ENCODE data around the gene EVI2B. TPM values are rescaled to one million over a fixed set of nuclear protein-coding genes. Genes with fewer than 3 reads are reported as not detected.
"Not testable (repeated sequence)": the region's sequence is repeated elsewhere in the genome, so short reads cannot be mapped to it uniquely, and the experiment has no call there.

EVI2B gene, protein sequence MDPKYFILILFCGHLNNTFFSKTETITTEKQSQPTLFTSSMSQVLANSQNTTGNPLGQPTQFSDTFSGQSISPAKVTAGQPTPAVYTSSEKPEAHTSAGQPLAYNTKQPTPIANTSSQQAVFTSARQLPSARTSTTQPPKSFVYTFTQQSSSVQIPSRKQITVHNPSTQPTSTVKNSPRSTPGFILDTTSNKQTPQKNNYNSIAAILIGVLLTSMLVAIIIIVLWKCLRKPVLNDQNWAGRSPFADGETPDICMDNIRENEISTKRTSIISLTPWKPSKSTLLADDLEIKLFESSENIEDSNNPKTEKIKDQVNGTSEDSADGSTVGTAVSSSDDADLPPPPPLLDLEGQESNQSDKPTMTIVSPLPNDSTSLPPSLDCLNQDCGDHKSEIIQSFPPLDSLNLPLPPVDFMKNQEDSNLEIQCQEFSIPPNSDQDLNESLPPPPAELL
- 10 to 100 TPM in 1 of 2 donors, 1 to 10 TPM in 1; 6.9 to 11.2 TPM for total RNA-seq
- long read RNA-seq, donor 1, partial matches to known transcripts, result 0 of 1 reads
- long read RNA-seq, donor 1, other reads (novel, unspliced or antisense), result 1 of 1 reads
- long read RNA-seq, donor 2, partial matches to known transcripts, result 0 of 2 reads
- long read RNA-seq, donor 2, other reads (novel, unspliced or antisense), result 0 of 2 reads

DNA sequence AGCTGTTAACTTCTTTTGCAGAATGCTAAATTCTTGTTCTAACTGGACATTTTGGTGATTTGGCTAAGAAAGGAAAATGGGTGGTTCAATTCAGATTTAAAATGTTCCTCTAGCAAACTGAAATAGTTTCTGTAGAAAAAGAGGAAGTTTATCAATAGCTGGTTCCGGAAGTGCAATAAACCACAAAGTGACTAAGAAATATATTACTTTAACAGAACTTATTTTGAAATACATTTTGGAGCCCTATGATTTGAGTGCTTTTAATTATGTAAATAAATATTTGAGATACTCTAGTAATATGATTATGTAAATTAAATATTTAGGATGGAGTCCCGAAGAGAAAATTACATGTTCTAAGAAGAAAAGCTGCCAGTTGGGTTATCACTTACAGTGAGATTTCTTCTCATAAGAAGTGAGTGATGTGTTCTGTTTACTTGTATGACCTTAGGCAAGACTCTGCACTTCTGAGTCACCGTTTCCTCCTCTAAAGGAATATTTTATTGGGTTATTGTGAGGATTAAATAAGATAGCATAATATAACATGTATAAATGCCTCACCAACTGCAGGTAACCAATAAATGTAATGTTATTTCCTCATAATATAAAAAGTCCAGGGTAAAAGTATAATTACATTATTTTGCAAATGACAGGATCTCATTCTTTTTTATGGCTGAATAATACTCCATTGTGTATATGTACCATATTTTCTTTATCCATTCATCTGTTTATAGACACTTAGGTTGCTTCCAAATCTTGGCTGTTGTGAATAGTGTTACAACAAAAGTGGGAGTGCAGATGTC lies at the start of gene EVI2B:
Gene EVI2B (minus strand): TSS at position 73 of the 800 bp plus-strand sequence. CDS start 8,445 bp downstream, outside the sequence.
- no peak for DNase-seq (ENCODE audit: low spot score)
- intact Hi-C loops (cut with DNase I), result no loop called here

GRCh38 chr17:31357839-31358394 lies 44.1 kb upstream of the EVI2B start:
- DNase-seq (ENCODE audit: low spot score), result no peak
- intact Hi-C loops (cut with DNase I), result no loop called here

- DNase-seq (ENCODE audit: low spot score), result no peak
- intact Hi-C loops (cut with DNase I), result no loop called here
Measured at GRCh38 chr17:31357091-31357490, 43.2 kb upstream of the EVI2B start.

DNA sequence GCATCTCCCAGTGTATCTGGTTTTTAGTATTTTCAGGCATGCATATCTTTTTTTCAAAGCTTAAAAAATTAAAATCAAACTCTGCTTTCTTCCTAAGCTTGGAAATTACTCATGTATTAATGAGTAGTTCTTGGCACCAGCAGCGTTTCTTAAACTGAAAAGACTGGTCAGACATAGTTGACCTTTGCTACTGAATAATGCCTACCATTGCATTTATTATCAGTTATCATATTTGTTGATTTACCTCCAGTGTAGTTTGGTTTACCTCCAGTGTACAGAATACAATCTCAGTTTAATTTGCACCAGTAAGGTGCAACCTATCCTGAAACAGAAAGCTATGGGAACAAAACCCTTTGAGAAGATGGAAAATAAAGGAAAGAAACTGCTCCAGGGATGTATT lies 42.1 kb upstream of the EVI2B start:
- intact Hi-C loops (cut with DNase I), result no loop called here
- DNase-seq (ENCODE audit: low spot score), result no peak

DNA sequence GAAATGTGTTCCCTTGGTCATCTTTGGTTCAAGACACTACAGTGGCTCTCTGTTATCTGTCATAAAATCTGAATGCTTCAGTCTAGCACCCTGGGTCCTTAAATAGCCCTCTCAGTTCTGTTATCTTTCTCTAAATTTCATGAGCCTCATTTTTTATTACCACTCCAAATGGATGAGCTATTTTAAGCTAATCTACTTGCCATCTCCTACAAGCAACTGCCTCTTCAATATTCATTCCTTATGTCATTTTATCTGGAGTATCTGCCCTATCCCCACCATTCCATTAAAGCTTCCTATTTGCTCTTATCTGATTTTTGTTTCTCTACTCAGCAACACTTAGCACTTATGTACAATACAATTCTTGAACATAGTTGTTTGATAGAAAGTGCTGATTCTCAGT lies 35.6 kb upstream of the EVI2B start:
- intact Hi-C loops (cut with DNase I), result no loop called here
- DNase-seq (ENCODE audit: low spot score), result no peak

DNA sequence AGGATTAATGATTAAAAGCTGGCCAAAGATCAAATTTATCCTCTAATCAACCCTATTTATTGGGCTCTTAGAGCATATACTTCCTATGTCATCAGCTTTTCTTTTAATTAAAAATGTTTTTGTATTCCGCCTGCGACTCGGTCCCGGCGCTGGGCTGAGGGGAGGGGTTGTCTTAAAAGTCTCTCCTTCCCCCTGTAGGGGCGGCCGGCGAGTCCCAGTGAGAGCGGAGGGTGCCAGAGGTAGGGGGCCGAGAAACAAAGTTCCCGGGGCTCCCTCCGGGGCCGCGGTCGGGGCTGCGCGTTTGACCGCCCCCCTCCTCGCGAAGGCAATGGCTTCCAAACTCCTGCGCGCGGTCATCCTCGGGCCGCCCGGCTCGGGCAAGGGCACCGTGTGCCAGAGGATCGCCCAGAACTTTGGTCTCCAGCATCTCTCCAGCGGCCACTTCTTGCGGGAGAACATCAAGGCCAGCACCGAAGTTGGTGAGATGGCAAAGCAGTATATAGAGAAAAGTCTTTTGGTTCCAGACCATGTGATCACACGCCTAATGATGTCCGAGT lies 31.4 kb upstream of the EVI2B start:
- DNase-seq (ENCODE audit: low spot score); intact Hi-C loops (cut with DNase I): not testable (repeated sequence)

GRCh38 chr17:31339906-31340661 lies 26.2 kb upstream of the EVI2B start:
- intact Hi-C loops (cut with DNase I), result no loop called here
- DNase-seq (ENCODE audit: low spot score), result no peak

- intact Hi-C loops (cut with DNase I), result no loop called here
- no peak for DNase-seq (ENCODE audit: low spot score)
Measured at GRCh38 chr17:31329221-31329620, 15.4 kb upstream of the EVI2B start.

GRCh38 chr17:31328160-31328535 lies 14.3 kb upstream of the EVI2B start:
- no peak for DNase-seq (ENCODE audit: low spot score)
- intact Hi-C loops (cut with DNase I), result no loop called here

DNA sequence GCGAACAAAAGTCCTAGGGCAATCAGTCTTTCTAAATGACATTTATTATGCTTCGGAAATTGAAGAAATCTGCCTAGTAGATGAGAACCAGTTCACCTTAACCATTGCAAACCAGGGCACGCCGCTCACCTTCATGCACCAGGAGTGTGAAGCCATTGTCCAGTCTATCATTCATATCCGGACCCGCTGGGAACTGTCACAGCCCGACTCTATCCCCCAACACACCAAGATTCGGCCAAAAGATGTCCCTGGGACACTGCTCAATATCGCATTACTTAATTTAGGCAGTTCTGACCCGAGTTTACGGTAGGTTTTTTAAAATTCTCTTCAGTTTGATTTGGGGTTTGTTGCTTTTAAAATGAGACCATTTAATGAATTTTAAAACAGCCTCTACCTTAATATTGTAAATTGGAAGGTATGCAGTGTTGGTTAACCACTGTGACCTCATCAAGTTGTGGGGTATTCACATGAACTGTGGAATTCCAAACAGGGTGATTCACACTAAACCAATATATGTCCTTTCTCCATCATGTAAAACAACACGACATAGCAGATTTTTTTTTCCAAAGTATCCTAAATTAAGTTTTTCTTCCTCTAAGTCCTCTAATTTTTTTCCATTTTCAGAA lies 13.8 kb upstream of the EVI2B start:
- intact Hi-C loops (cut with DNase I), result no loop called here

DNA sequence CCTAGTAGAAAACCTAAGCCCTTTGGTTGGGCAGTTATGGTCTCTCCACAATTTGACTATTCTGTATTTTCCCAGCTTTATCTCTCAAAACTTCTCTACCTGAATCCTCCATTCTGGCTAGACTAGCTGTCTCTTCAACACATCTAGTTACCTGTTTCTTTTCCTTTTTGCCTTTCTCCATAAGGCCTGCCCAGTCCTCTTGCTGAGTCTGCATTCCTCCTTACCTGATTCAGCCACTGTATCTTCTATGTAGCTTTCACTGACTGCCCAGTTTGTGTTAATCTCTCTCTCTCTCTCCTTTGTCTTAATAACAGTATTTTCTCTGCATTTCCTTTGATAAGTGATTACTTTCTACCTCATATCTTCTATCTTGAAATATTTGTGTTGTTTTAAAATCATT lies 9.7 kb upstream of the EVI2B start:
- DNase-seq (ENCODE audit: low spot score), result no peak
- intact Hi-C loops (cut with DNase I), result no loop called here

More for the DNA sequence above, 13.8 kb upstream of the EVI2B start:
- DNase-seq (ENCODE audit: low spot score), result no peak

DNA sequence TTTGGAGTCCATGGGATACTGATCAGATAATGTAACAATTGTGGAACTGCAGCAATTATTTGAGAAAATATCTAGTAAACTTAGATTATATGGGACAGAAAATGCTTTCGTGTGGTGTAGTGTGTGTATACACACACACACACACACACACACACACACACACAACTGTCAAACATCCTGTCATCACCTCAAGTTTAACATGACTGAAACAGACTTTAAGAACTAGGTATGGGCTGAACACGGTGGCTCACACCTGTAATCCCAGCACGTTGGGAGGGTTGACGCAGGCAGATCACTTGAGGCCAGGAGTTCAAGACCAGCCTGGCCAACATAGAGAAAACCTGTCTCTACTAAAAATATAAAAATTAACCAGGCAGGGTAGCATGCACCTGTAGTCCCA lies 8.1 kb upstream of the EVI2B start:
- DNase-seq (ENCODE audit: low spot score), result no peak
- intact Hi-C loops (cut with DNase I), result no loop called here

DNA sequence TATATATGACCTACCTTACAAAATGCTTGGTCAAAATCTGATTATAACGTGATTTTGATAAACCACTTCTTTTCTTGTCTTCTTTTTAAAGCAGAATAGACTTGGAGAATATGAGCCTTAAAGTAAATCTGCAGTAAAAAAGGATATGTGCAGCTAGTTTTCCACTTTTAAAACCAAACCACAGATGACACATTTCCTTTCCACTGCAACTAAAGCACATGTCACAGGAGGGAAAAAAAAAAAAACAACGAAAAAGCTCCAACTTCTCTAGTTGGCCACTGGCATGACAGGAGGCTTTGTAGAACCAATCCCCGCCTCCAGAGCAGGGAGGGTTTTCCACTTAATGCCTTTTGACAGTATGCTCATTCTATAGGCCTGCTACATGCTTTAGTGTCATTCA lies 7.6 kb upstream of the EVI2B start, which contains the start of gene EVI2A:
Gene EVI2A (minus strand): TSS at position 142 of the 400 bp plus-strand sequence. CDS start 2,609 bp downstream, outside the sequence.
- peak; percentile 52 for DNase-seq (ENCODE audit: low spot score)
- intact Hi-C loops (cut with DNase I), result no loop called here

GRCh38 chr17:31320791-31321190 lies 6.9 kb upstream of the EVI2B start:
- no peak for DNase-seq (ENCODE audit: low spot score)
- intact Hi-C loops (cut with DNase I), result no loop called here

DNA sequence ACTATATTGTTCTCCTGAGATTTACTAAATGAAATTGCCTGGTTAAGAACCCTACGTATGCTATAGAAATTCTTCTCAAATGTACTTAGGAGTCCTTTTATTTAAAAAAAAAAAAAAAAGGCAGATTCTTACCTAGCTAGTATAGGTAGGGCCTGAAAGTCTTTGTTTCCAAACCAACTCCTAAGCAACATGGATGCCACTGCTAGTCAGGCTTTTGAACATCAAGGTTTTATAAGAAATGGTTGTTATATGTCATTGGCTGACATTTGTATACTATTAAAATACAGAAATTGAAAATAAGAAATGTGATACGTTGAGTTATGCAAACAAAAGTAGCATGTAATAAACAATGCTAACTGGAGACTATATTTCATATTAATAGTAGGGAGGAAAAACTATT lies 6.4 kb upstream of the EVI2B start:
- intact Hi-C loops (cut with DNase I), result no loop called here
- DNase-seq (ENCODE audit: low spot score), result no peak

- DNase-seq (ENCODE audit: low spot score), result no peak
- intact Hi-C loops (cut with DNase I), result no loop called here
Measured at GRCh38 chr17:31318851-31319661, 5.2 kb upstream of the EVI2B start.

GRCh38 chr17:31318298-31318801 lies 4.5 kb upstream of the EVI2B start:
- intact Hi-C loops (cut with DNase I), result no loop called here
- peak; percentile 84 for DNase-seq (ENCODE audit: low spot score)
